Posterior cingulate gyrus (tissue), 11 donors: Measurements from ENCODE around the gene IFNGR2.
"Not testable (repeated sequence)": the region's sequence is repeated elsewhere in the genome, so short reads cannot be mapped to it uniquely, and the experiment has no call there.

ENCODE experiments used
- DNase-seq, 10 donors: peaks; one replicate each; pipeline versions ENCODE4 v3.0.0 to v3.0.0-alpha.2; 2020 to 2021; ENCODE audit warnings: mixed read lengths in 3 of 10
- intact Hi-C: fragments of 100-400 bp; cut with DNase I; formaldehyde crosslinking; loops from one replicate; pipeline ENCODE4 v1.15.1; 2023

The IFNGR2 gene

DNA sequence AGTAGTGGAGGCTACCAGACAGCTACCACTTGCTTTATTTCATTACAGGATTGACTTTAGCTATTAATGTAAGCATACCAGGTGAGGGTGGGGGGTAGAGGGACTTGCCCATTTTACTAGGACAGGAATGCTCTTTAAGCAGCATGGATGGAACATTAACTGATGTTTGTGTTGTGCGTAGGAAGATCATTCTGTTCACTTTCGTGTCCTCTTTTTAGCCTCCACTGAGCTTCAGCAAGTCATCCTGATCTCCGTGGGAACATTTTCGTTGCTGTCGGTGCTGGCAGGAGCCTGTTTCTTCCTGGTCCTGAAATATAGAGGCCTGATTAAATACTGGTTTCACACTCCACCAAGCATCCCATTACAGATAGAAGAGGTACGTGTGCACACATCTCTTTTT, 29.3 kb downstream of the IFNGR2 start:
- intact Hi-C loops, result loop anchor here (5.0 kb wide), 1 partner anchor 230 kb away; no protein-coding TSS in a partner anchor
- no peak for DNase-seq

DNA sequence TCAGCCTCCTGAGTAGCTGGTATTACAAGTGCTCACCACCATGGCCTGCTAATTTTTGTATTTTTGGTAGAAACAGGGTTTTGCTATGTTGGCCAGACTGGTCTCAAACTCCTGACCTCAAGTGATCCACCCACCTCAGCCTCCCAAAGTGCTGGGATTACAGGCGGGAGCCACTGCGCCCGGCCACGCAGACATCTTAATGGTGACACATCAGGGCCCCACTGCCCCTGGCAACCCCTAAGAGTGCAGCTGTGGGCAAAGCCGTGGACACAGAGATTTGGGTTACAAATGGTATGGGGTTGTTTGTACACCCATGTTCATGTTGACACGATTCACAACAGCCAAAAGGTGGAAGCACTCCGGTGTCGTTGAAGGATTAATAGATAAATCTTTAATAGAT, 29.8 kb downstream of the IFNGR2 start:
- intact Hi-C loops, result loop anchor here (5.0 kb wide), 1 partner anchor 231 kb away; no protein-coding TSS in a partner anchor
- no peak for DNase-seq

DNA sequence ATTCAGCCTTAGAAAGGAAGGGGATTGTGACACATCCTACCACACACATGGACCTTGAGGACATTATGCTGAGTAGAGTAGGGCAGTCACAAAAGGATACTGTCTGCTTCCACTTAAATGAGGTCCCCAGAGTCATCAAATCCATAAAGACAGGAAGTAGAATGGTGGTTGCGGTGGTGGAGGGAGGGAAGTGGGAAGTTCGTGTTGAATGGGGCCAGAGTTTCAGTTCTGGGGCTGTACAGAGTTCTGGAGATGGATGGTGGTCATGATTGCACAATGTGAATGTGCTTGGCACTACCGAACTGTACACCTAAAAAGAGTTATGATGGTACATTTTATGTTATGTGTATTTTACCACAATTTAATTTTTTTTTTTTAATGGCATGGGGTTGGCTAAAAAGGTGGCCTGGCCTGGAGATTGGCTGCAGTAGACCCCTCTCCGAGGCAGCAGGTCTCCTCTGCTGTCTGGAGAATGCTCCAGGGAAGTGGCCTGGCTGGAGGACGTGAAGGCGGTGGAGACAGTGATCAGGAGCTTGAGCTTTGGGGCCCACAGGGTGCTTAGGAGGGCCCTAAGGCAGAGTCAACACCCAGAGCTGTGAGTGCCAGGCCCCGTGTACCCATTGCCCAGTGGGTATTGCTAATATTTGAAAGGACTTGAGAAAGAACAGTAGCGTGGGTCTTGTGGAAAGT, 30.4 kb downstream of the IFNGR2 start:
- intact Hi-C loops, result loop anchor here (5.0 kb wide), 1 partner anchor 231 kb away; no protein-coding TSS in a partner anchor

DNA sequence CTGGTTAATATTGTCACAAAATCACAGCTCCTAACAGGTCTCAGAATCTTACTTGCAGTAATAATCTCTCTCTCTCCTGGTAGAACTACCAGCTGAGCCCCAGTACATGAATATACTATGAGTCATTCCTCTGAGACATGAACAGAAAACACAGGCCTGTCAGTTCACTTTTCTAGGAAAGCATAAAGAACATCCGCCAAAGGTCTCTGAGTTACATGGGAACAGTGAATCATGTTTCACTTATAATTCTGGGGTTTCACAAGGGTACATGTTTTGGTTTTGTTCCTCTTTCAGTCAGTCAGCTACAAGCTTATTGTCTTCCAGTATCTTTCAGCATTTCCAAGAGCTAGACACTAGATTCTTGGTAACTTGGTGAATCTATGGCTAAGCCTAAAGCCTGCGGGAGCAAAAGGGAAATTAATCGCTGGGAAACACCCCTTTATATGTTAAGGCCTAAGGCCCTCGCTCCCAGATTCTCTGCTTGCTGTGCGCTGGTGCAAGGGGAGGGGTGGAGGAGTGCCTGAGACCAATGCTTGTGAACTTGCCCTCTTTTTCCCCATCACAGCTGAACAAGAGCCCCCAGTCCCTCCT, 31.7 kb downstream of the IFNGR2 start:
- no peak for DNase-seq
- intact Hi-C loops, result loop anchor here (5.0 kb wide), 1 partner anchor 233 kb away; no protein-coding TSS in a partner anchor

More for the DNA sequence above, 30.4 kb downstream of the IFNGR2 start:
- DNase-seq, result no peak

DNA sequence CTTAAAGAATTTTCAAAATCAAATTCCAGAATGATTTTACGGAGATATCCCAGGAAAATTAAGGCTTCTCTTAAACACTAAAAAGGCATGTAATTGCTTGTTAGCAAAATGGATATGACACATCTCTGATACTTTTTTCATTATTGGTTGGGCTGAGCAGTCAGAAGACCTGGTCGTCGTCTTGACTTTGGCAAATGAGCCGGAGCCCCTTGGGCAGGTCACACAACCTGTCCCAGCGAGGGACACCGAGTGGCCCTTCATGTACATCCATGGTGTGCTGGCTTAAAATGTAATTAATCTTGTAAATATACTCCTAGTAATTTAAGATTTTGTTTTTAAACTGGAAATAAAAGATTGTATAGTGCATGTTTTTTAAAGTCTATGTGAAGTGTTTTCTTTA, 33.9 kb downstream of the IFNGR2 start:
- no peak for DNase-seq
- intact Hi-C loops, result no loop called here

DNA sequence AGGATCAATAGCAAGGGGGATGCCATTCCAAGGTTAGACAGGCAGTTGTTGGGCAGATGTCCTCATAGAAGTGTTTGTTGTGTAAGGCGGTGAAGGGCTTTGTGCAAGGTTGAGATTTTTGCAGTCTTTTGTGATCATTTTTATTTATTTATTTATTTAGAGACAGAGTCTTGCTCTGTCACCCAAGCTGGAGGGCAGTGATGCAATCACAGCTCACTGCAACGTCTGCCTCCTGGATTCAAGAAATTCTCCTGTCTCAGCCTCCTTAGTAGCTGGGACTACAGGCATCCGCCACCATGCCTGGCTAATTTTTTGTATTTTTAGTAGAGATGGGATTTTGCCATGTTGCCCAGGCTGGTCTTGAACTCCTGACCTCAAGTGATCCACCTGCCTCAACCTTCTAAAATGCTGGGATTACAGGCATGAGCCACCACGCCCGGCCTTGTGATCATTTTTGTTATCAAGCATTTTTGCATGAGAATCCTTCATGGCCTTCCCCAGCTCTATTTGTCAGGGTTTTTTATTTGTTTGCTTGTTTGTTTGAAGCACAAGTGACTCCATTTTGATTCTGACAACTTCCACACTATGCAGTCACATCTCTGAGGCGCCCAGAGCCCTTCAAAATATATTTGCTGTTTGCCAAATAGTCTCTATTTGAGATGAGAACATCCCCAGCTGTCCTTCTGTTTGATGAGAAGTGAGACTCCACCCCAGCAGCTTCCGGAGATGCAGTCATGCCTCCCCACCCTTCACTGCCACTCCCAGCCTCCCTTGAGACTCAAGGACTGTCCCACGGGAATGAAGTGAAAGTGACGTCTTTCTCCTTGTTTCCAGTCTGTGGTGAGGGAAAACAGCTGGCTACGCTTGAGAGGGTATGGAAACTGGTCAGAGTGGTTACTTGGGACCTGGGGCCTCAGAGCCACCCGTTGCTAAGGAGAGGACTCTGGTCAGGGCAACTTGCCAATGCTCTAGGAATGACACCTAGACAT, 38.6 kb downstream of the IFNGR2 start:
- intact Hi-C loops, result loop anchor here (10.0 kb wide), 1 partner anchor 607 kb away; no protein-coding TSS in a partner anchor

GRCh38 chr21:33443194-33443593, 40.0 kb downstream of the IFNGR2 start:
- DNase-seq, result no peak
- intact Hi-C loops, result loop anchor here (10.0 kb wide), 1 partner anchor 608 kb away; no protein-coding TSS in a partner anchor

More for the DNA sequence above, 38.6 kb downstream of the IFNGR2 start:
- DNase-seq, result no peak

- DNase-seq, result no peak
- intact Hi-C loops, result loop anchor here (2.0 to 10.0 kb wide), 2 partner anchors 84 to 610 kb away; no protein-coding TSS in a partner anchor
Measured at GRCh38 chr21:33444499-33444898, 41.3 kb downstream of the IFNGR2 start.

DNA sequence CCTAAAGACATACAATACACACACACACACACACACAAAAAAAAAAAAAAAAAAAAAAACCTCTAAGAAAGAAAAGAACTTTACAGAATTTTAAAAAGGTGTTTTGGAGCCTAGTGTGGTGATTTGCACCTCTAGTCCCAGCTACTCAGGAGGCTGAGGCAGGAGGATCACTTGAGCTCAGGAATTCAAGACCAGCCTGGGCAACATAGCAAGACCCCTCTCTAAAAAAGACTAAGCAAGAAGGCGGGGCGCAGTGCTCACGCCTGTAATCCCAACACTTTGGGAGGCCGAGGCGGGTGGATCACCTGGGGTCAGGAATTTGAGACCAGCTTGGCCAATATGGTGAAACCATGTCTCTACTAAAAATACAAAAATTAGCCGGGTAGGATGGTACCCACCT, 43.4 kb downstream of the IFNGR2 start:
- intact Hi-C loops, result loop anchor here (10.0 kb wide), 1 partner anchor 612 kb away; no protein-coding TSS in a partner anchor
- DNase-seq, result not testable (repeated sequence)

DNA sequence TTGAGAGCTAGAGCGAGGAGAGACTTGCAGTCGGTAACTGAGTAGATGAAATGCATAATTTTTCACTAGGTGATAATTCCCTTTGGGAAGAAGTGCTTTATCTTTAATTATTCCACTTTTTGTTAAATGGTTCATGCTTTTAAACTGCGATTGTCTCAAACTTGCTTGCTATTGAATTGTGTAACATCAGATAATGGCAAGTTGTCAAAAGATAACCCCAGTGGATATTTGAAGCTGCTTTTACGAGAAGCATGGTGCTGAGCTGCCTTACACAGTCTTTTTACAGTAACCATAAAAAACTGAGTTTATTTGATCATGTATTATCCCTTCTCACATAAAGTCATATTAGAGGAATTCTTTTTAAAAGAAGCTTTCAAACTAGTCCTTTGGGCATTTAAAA, 46.4 kb downstream of the IFNGR2 start:
- intact Hi-C loops, result loop anchor here (10.0 kb wide), 1 partner anchor 615 kb away; no protein-coding TSS in a partner anchor
- DNase-seq, result no peak

DNA sequence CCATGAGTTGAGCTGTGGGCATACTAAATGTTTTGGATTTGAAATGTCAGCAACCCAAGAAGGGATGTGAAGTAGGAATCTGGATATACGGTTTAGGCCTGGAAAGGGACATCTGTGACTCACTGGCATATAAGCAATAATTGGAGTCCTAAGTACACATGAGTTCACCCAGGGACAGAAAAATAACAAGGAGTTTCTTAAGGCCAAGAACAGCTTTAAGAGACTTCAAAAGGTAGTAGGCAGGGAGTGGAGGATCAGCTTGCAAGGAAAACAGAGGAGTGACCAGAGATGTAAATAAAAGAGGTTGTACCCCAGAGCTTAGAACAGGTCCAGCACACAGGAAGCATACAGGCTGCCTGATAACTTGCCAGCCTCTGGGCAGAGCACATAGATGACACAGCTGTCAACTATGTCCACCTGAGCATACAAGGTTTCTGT, 48.4 kb downstream of the IFNGR2 start:
- intact Hi-C loops, result no loop called here
- DNase-seq, result no peak

DNA sequence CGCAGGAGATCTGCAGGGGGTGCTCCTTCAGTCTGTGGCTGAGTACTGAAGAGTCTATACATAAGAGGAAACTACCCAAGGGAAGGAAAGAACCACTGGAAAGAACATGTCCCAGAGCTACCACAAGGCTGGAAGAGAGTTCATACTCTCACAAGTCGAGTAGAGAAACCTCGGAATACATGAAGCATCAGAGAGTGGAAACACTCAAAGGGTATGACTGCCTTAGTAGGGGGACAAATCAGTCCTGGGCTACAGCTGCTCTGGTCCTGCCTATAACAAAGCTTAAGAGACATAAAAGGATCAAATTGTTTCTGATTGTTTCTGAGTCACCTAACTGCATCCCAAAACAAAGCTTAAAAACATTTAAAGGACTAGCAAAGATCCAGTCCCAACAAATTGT, 49.1 kb downstream of the IFNGR2 start:
- intact Hi-C loops, result no loop called here

GRCh38 chr21:33455686-33456446, 52.7 kb downstream of the IFNGR2 start:
- DNase-seq, result no peak

More for the DNA sequence above, 49.1 kb downstream of the IFNGR2 start:
- no peak for DNase-seq

DNA sequence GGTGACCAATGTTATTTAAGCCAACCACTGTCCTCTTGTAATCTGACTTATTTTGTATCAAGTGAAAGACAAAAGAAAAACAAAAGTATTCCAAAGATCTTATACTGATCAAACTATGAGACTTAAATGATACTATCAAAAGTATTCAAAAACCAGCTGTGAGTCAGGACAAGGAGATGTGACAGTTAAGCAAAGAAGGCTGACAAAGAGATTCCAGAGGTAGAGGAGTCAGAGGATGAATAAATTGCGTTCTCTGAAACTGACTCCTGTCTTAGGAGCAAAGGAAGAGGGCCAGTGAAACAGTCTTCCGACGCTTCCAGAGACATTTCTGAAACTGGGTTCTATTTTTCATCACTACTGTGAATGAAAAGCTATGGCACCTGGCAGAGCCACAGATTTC, 55.6 kb downstream of the IFNGR2 start:
- DNase-seq, result no peak
- intact Hi-C loops, result no loop called here

More at GRCh38 chr21:33455686-33456446, 52.7 kb downstream of the IFNGR2 start:
- intact Hi-C loops, result no loop called here

DNA sequence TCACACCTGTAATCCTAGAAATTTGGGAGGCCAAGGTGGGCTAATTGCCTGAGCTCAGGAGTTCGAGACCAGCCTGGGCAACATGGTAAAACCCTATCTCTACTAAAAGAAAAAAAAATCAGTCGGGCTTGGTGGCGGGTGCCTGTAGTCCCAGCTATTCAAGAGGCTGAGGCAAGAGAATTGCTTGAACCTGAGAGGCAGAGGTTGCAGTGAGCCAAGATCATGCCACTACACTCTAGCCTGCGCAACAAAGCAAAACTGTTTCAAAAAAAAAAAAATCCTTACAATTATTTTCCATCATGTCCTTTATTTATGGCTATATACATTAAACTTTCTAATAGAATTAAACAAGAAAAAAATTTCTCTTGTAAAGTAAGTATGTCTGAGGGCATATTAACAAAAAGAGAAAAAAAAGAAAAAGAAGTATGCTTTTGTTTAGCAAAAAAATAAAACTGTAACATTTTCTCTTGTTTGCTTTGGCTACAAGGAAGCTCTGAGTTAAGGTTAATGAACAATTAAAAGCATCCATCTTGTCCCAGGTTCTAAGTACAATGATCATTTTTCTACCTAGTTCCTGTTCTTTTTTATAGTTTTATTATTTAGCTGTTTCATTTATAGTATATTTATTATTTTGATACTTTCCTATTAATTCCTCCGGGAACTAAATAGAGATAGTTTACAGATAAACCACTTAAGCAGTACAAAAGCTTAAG, 58.5 kb downstream of the IFNGR2 start:
- DNase-seq, result no peak
- intact Hi-C loops, result no loop called here

DNA sequence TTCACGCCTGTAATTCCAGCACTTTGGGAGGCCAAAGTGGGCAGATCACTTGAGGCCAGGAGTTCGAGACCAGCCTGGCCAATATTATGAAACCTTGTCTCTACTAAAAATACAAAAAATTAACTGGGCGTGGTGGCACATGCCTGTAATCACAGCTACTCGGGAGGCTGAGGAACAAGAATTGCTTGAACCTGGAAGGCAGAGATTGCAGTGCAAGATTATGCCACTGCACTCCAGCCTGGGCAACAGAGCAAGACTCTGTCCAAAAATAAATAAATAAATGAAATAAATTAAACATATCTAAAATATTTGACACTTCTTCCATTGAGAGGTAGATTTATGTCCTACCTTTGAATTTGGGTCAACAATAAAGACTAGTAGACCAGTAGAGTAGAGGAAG, 66.0 kb downstream of the IFNGR2 start:
- DNase-seq, intact Hi-C loops: not testable (repeated sequence)

GRCh38 chr21:33470701-33471100, 67.5 kb downstream of the IFNGR2 start:
- DNase-seq, result no peak
- intact Hi-C loops, result no loop called here

GRCh38 chr21:33473344-33473743, 70.1 kb downstream of the IFNGR2 start:
- intact Hi-C loops, result no loop called here
- no peak for DNase-seq

DNA sequence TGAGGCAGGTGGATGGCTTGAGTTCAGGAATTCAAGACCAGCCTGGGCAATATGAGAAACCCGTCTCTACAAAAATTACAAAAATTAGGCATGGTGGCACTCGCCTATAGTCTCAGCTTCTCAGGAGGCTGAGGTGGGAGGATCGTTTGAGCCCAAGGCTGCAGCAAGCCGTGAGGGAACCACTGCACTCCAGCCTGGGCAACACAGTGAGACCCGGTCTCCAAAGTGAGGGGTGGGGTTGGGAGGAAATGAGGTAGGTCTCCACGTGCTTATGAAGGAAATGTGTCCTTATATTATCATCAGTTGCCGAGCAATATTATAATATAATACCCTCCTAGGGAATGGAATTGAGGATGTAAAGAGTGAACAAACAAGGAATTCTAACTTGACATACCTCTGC, 73.9 kb downstream of the IFNGR2 start:
- intact Hi-C loops, result no loop called here
- no peak for DNase-seq
